ENCODE results near the gene CARS2. TPM values are rescaled to one million over a fixed set of nuclear protein-coding genes. Genes with fewer than 3 reads are reported as not detected.
A peak's percentile ranks its signal among the peaks of the same experiment; 100 is the strongest.

CARS2 gene
- total RNA-seq, 4 donors from 2014 or later = 33.9 to 64.7 (median 51.8) TPM

- WGBS, 2 donors = 0 to 1% methylated on average over 26 to 53 of the region's 68 CpGs
- intact Hi-C loops (cut with DNase I; ENCODE audit: low total_unique reads) = no loop called here
- H3K4me3 ChIP-seq (ENCODE audit: low read depth, poor library complexity, severe bottlenecking) = peak overlapping the region; percentile 90
- peak in 1 of 2 donors; percentile 98 for TF ChIP-seq POLR2A (IDR thresholded peaks at IDR 0.05)
- no peak for TF ChIP-seq CTCF (IDR thresholded peaks at IDR 0.05)
- peak; percentile 99 to 100 for DNase-seq (ENCODE audit: low spot score in 2 of 2)
Observed at GRCh38 chr13:110712849-110713641, 7.1 kb upstream of the CARS2 start.

GRCh38 chr13:110712081-110712848 is 6.3 kb upstream of the CARS2 start:
- TF ChIP-seq POLR2A (IDR thresholded peaks at IDR 0.05) (peak in 1 of 2 donors; percentile 71), CTCF (IDR thresholded peaks at IDR 0.05) (no peak)
- intact Hi-C loops (cut with DNase I; ENCODE audit: low total_unique reads) = no loop called here
- 1% methylated on average over 31 to 38 of the region's 58 CpGs for WGBS, 2 donors
- DNase-seq (ENCODE audit: low spot score in 2 of 2) = peak; percentile 77 to 96
- H3K4me3 ChIP-seq (ENCODE audit: low read depth, poor library complexity, severe bottlenecking) = peak overlapping the region; percentile 82

GRCh38 chr13:110706570-110707372 is 855 bp upstream of the CARS2 start:
- no peak overlapping the region for H3K4me3 ChIP-seq (ENCODE audit: low read depth, poor library complexity, severe bottlenecking)
- WGBS, 2 donors = 56 to 61% methylated on average over 8 of the region's 8 CpGs
- intact Hi-C loops (cut with DNase I; ENCODE audit: low total_unique reads) = no loop called here
- TF ChIP-seq POLR2A (IDR thresholded peaks at IDR 0.05) = no peak
- TF ChIP-seq CTCF (IDR thresholded peaks at IDR 0.05) = no peak
- DNase-seq (ENCODE audit: low spot score in 2 of 2) = peak in 1 of 2 donors; percentile 40

- 2 to 3% methylated on average over 12 of the region's 12 CpGs for WGBS, 2 donors
- DNase-seq (ENCODE audit: low spot score in 2 of 2) = no peak
- peak overlapping the region; percentile 83 for H3K4me3 ChIP-seq (ENCODE audit: low read depth, poor library complexity, severe bottlenecking)
- intact Hi-C loops (cut with DNase I; ENCODE audit: low total_unique reads) = no loop called here
- no peak for TF ChIP-seq POLR2A (IDR thresholded peaks at IDR 0.05)
- no peak for TF ChIP-seq CTCF (IDR thresholded peaks at IDR 0.05)
Observed at GRCh38 chr13:110705356-110705825, 525 bp downstream of the CARS2 start.
